ENCODE data around the gene PRKAG1. TPM values are rescaled to one million over a fixed set of nuclear protein-coding genes. Genes with fewer than 3 reads are reported as not detected.

Gene PRKAG1
- polyA plus RNA-seq, 3 donors = 33.6 to 59.4 (median 54.5) TPM

DNA sequence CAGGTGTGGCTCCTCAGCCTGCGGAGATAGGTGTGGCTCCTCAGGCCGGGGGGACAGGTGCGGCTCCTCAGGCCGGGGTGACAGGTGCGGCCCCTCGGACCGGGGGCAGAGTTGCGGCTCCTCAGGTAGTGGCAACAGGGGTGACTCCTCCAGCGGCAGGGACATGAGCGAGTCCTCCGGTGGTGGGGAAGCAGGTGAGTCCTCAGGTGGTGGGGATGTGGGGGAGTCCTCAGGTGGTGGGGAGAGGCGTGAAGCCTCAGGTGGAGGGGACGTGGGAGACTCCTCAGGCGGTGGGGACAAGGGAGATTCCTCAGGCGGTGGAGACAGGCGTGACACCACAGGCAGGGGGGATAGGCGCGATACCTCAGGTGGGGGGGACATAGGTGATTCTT, 32.8 kb upstream of the PRKAG1 start:
- 93 to 96% (median 94%) methylated on average over 17 to 18 of the region's 18 CpGs for WGBS, 3 donors
- no peak overlapping the region for H3K27ac ChIP-seq (ENCODE audit: low read depth, low read length)

DNA sequence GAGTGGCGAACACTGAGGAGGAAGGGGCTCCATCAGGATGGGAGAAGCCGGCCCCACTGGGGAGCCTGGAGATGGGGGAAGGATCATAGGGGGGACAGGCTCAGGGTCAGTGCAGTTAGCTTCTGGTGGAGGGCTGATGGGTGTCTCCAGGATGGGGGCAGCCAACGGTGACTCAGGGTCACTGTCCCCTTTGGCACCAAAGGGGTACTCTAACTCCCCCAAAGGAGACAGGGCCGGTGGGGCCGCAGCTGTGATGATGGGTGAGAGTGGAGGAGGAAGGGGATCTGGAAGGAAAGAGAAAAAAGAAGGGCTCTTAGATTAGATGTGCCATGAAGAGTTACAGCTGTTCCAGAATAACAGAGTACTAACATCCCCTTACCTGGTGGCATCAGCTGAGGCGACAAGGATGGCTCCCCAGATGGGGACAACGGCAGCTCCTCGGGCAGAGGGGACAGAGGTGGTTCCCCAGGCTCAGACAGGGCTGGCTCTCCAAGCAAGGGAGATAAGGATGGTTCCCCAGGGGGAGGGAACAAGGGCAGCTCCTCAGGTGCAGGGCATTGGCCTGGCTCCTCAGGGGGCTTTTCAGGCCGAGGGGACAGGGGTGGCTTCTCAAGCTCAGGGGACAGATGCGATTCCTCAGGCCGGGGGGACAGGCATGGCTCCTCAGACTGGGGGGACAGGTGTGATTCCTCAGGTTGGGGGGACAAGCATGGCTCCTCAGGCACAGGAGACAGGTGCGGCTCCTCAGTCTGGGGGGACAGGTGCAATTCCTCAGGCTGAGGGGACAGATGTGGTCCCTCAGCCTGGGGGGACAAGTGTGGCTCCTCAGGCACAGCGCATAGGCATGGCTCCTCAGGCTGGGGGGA, 32.2 kb upstream of the PRKAG1 start:
- WGBS, 3 donors = 90 to 91% (median 90%) methylated on average over 13 of the region's 13 CpGs
- H3K27ac ChIP-seq (ENCODE audit: low read depth, low read length) = no peak overlapping the region

DNA sequence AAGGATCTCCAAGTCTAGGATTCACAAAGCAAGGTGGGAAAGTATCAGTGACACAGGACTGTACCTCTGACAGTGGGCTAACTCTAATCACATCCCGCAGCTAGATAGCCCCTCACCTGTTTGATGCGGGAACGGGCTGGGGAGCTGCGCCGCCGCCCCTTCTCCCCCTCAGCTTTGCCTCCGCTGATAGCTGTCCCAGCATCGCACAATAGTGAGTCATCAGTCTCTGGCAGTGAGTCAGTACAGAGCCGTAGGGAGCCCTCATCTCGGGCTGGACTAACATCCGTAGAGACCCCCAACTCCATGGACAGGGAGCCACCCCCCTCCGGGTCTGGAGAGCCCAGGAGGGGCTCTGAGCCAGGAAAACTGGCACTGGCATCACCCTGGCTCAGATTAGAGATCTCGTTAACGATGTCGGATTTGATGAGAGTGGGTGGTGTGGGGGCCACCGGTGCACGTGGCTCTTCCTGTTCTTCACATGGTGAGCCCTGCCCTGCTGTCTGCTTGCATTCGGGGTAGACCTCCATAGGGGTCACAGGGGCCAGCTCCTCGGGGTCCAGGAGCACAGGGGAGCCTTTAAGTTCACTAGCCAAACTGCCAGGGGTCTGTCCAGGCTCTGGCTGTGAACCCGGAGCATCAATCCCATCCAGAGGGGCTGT, 31.1 kb upstream of the PRKAG1 start:
- H3K27ac ChIP-seq (ENCODE audit: low read depth, low read length) = no peak overlapping the region
- WGBS, 3 donors = 79 to 89% (median 81%) methylated on average over 20 of the region's 20 CpGs

DNA sequence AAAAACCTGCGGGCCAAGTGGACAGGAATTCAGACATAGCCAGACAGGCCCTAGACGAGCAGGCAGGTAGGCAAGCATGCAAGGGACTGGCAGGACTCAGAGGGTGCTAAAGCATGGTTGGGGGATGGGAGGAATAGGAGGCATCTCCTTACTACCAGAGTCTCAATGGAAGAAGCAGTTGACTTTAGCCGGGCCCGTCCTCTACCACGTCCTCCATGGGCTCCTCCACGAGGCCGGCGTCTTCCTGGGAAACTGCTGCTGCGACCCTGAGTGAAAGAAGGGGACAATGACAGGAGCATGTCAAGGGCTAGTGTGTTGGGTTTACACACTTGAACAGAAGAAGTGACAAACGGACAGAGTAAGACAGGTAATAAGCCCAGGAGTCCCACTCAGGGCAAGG, 30.4 kb upstream of the PRKAG1 start:
- H3K27ac ChIP-seq (ENCODE audit: low read depth, low read length) = no peak overlapping the region
- WGBS, 3 donors = 91 to 95% (median 91%) methylated on average over 10 of the region's 10 CpGs

DNA sequence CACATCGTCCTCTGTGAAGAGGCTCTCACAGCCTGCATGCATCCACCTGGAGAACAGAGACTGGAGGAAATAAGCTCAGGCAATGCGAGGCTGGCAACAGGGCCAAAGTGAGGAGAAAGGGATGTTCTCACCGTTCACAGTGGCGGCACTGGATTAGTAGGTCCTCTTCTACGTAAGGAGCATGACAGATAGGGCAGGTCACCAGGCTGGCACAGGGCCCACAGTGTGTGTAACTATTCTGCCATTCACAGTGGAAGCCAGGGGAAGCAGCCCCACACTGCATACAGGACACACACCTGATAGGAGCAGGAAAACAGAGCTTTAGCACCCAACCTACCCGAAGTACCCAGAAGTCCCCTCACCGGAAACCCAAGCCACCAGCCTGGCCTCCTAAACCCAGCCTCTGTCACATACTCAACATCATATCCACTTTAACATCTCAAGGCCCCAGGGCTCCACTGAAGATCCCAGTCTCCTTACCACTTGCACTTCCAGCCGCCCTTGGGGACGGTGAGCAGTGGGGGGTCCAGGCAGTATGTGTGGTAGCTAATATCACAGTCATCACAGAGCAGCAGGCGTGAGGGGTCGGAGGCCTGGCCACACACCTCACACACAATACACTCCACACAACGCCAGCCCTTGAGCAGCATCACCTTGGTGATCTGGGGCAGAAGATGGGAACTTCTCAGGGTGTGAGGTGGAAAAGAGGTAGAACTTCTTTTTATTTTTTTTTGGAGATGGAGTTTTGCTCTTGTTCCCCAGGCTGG, 27.7 kb upstream of the PRKAG1 start:
- 93 to 95% (median 93%) methylated on average over 12 of the region's 12 CpGs for WGBS, 3 donors
- H3K27ac ChIP-seq (ENCODE audit: low read depth, low read length) = no peak overlapping the region

DNA sequence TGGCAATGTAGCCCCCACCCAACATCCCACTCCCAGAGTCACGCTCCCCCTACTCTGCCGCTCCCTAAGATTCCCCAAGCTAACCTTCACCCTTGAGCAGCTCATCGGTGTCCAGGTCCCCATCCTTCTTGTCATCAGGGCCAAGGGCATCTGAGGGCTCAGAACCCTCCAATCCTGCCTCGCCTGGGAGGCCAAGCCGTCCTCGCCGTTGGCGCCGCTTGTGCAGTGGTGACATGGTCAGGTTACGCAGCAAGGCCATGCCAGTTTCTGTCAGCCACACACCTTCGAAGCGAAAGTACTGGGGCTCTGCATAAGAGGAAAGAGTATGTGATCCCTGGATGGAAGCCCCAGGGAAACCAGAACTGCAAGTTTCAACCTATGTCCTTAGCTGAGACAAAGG, 26.1 kb upstream of the PRKAG1 start:
- WGBS, 3 donors = 95 to 97% (median 96%) methylated on average over 12 of the region's 12 CpGs
- no peak overlapping the region for H3K27ac ChIP-seq (ENCODE audit: low read depth, low read length)

DNA sequence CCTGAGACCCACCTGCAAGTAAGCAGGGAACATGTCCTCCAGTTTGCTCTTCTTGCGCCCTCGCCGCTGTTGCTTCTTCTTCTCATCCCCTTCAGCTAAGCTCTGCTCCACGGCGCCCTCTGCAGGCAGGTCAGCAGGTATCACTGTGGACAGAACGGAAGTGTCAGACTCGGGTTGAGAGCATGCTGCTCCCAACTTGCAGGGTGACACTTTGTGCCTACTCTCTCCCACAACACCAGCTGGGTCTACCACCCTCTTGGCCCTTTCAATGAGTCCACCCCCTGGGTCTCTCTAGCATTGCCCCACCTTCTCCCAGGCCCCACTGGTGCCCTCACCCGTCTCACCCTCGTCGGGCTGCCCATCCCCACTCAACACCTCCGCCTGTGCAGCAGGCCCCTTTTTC, 25.3 kb upstream of the PRKAG1 start:
- H3K27ac ChIP-seq (ENCODE audit: low read depth, low read length) = no peak overlapping the region
- WGBS, 3 donors = 60 to 61% (median 61%) methylated on average over 11 of the region's 11 CpGs

DNA sequence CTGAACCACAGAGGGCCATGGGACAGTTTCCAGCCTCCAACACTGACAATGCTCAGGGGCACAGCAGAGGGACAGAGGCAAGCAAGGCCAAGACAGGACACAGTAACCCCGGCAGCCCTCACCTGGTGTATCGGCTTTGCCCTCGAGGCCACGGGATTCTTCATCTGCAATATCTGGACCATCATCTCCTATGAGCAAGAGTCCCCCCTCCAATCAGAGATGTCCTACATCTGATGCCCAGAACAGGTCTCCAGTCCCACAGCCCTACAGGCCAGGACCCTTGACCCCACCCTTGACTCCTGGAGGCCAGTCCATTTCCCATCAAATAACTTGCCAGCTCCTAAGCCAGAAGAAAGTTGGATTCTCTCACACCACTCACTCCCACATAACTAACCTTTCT, 24.7 kb upstream of the PRKAG1 start:
- WGBS, 3 donors = 84 to 97% (median 93%) methylated on average over 4 of the region's 4 CpGs
- H3K27ac ChIP-seq (ENCODE audit: low read depth, low read length) = no peak overlapping the region

DNA sequence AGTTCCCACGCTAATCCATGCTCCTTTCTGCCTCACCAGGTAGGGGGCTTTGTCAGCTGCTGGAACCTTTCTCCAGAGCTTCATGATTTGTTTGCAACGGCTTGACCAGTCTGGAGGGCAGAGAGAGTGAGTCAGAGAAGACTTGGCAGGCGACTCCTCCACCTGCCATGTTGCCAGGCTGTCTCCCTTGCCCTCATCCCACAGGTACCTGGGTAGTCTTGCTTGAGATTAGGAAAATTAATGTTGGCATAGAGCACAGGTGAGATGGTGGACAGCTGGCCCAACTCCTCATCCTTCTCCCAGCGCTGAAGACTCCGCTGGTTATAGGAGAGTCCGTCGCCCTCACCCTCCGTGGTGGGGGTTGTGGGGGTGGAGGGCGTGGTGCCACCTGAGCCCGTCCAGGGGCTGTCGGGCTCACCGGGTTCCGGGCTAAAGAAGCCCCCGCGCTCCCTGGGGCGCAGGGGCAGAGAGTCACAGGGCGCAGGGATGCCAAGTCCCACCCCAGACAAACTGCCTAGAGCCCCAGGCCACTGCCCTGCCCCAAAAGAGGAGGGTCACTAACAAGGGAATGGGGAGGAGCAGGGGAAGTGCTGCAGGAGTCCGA, 23.4 kb upstream of the PRKAG1 start:
- 89 to 93% (median 90%) methylated on average over 18 of the region's 18 CpGs for WGBS, 3 donors

DNA sequence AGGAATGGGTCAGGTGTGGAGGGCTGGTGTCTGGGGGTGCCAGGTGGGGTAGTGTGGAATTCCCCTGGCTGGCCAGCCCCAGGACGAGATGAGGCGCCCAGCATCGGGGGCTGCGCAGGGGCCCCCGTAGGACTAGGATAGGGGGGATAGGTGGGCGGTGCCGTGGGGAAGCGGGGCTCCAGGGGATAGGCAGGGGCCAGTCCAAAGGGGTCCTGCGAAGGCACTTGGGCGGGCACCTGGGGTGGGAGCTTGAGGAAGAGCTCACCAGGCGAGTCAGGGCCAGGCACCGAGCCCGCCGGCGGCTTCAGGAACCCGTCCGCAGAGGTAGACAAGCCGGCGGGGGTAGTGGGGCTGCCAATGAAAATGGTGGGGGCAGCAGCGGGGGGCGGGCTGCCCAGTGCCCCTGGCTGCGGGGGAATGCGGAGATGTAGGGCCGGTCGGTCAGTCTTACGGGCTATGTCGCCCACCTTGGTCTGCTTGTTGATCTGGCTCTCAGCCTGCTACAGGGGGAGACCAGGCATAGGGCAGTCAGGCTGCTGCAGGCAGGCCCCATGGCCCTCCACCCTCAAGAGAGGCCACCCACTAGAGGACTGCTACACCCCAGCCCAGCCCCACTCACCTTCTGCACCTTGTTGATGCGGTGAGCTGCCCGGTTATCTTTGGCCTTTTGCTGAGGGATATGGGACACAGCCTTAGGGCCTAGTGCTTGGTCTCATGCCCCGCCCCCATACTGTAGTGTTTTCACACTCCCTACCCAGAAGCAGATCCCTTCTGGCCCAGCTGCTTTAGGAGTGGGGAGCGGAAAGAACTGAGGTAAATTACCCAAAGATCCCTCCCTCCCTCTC, 22.7 kb upstream of the PRKAG1 start:
- no peak overlapping the region for H3K27ac ChIP-seq (ENCODE audit: low read depth, low read length)
- 95% methylated on average over 20 to 31 of the region's 31 CpGs for WGBS, 3 donors

More for the DNA sequence above, 23.4 kb upstream of the PRKAG1 start:
- H3K27ac ChIP-seq (ENCODE audit: low read depth, low read length) = no peak overlapping the region

DNA sequence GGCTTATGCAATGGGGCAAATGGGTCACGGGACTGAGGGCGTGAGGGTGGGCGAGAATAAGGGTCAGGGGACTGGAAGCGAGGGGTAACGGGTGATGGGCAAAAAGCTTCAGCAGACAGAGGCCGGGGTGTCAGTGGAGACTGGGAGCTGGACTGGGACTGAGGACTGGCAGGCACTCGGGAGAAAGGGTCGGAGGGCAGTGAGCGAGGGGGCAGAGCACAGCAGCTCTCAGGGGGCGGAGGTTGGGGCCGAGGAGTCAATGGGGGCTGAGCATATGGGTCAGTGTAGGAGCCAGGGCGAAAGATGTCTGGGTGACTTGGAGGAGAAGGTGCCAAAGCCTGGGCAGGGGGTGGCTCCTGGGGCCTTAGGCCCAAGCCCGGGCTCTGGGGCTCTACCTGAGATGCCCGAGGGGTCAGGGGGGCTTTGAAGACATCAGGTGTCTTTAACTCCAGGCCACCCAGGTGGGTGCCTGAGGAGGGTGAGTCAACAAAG, 21.8 kb upstream of the PRKAG1 start:
- WGBS, 3 donors = 89 to 93% (median 91%) methylated on average over 14 of the region's 14 CpGs
- H3K27ac ChIP-seq (ENCODE audit: low read depth, low read length) = no peak overlapping the region

DNA sequence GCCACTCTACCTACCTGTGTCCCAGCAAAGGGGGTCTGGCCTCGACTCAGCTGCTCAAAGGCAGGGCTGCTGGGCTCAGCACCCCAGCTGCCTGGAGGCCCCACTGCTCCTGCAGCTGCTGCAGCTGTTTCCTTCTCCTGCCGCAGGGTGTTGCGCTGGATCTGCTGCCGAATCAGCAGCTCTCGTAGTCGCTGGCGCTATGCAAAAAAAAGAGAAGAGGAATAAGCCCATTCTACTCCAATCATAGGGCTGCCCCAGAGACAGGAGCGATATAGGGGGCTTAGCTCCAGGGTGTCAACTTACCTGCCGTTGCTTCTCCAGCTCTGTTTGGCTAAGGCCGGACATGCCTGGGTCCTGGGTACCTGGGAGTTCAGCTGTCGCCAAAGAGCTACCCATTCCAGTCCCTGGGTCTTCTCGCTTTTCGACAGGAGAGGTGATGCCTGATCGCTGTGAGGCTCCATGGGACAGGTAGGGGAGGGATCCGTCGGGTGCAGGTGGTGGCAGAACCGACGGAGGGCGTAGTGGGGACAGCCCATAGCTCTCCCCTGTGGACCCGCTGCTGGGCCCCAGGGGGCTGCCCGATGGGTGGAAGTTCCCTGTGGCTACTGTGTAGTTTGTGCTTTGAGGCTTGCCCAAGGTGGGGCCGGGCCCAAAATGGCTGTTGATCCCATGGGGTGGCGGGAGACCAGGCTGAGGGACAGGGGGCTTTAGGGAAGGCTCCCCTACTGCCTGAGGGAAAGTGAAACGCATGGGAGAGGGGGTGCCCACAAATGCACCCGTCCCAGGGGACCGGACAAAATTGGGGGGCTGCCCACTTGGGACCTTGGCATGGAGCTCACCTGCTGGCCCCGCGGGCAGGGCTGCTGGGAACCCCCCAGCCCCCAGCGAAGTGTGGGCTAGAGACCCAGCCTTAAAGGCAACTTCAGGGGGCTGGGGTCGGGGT, 21.1 kb upstream of the PRKAG1 start:
- WGBS, 3 donors = 91 to 93% (median 92%) methylated on average over 29 to 30 of the region's 30 CpGs

DNA sequence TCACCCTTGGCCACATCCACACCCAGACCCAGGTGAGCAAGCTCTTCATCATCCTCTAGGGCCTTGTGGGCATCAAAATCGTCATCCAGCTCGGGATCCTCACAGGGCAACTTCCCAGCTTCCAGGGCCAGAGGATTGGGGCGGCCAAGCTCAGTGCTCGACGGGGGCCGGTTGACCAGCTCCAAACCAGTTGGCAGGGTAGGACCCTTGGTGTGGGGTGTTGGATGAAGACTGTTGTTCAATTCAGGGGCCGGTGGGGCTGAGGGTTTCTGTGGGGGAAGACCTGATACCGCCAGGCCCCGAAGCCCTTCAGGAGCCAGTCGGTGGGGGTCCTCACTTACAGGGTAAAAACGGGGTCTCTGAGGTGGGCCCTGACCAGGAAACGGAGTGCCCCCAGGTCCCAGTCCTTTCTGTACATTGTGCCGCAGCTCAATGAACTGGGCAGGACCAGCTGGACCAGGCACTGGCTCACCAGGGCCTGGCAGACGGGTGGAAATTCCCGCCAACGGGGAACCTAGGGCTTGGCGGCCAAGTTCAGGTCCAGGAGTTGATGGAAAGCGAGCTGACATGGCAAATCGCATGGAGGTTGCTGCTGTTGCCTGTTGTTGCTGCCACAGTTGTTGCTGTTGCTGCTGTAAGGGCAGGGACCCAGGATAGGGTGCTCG, 19.8 kb upstream of the PRKAG1 start:
- WGBS, 3 donors = 89 to 93% (median 91%) methylated on average over 20 of the region's 20 CpGs
- H3K27ac ChIP-seq (ENCODE audit: low read depth, low read length) = no peak overlapping the region

More for the DNA sequence above, 21.1 kb upstream of the PRKAG1 start:
- no peak overlapping the region for H3K27ac ChIP-seq (ENCODE audit: low read depth, low read length)

DNA sequence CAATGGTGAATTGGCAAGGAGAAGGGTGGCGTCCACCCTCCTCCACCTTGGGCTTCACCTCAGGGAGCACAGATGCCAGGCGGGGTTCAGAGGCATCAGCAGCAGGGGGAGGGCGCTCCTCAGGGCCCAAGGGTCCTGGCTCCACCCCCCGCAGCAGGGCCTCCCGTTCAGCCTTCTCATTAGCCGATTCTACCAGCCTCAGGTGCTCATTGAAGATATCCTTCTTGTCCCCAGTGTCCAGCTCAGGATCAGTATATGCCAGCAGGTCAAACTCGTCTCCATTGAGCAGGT, 19.3 kb upstream of the PRKAG1 start:
- no peak overlapping the region for H3K27ac ChIP-seq (ENCODE audit: low read depth, low read length)
- 86 to 91% (median 89%) methylated on average over 6 to 7 of the region's 7 CpGs for WGBS, 3 donors

DNA sequence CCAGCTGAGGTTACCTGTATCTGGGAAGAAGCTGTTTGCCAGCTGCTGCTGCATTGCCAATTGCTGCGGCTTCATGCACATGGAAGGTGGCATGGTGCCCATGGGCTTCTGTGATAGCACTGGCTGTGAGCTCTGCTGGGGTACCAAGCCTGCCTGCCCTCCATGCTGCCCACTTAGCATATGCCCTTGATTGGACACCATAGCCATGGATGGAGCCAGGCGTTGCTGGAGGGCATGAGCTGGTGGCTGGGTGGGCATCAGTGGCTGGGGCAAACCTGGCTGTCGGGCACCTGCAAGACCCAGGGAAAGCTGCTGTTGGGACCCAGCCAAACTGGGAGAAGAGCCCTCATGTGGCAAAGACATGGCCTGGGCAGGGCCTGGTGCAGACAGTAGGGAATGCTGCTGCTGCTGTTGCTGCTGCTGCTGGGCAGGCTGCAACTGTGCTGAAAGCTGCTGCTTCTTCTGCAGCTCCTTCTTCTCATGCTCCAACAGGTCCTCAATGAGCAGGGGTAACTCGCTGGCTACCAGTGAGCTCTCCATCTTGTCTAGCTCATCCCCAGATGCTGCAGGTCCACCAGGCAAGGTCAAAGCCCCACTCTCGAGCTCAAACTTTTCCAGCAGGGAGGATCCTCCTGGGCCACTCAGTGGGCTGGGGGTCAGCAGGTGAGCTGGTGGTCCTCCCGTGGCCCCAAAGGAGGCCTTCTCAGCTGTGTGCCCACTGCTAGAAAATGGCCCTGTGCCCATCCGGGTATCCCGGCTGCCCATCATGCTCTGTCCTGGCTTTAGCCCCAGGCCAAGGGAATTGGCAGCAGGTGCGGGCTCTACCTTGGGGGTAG, 18.8 kb upstream of the PRKAG1 start:
- 85 to 95% (median 94%) methylated on average over 9 of the region's 9 CpGs for WGBS, 3 donors
- no peak overlapping the region for H3K27ac ChIP-seq (ENCODE audit: low read depth, low read length)

DNA sequence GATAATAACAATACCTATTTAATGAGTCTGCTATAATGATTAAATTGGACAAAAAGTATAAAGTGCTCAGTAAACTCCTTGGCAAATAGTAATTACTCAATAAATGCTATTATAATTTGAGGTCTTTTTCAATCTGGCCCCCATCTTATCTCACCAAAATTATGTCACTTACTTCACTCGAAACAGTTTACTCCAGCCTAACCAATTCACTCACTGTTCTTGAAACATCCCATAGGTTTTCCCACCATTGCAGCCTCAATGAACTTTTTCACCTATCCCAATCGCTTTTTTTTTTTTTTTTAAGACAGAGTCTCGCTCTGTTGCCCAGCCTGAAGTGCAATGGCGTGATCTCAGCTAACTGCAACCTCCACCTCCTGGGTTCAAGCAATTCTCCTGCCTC, 17.5 kb upstream of the PRKAG1 start:
- WGBS, 3 donors = 78 to 90% (median 89%) methylated on average over 4 of the region's 4 CpGs
- H3K27ac ChIP-seq (ENCODE audit: low read depth, low read length) = no peak overlapping the region
